Measurements from ENCODE around the gene DCXR.

The DCXR gene

DNA sequence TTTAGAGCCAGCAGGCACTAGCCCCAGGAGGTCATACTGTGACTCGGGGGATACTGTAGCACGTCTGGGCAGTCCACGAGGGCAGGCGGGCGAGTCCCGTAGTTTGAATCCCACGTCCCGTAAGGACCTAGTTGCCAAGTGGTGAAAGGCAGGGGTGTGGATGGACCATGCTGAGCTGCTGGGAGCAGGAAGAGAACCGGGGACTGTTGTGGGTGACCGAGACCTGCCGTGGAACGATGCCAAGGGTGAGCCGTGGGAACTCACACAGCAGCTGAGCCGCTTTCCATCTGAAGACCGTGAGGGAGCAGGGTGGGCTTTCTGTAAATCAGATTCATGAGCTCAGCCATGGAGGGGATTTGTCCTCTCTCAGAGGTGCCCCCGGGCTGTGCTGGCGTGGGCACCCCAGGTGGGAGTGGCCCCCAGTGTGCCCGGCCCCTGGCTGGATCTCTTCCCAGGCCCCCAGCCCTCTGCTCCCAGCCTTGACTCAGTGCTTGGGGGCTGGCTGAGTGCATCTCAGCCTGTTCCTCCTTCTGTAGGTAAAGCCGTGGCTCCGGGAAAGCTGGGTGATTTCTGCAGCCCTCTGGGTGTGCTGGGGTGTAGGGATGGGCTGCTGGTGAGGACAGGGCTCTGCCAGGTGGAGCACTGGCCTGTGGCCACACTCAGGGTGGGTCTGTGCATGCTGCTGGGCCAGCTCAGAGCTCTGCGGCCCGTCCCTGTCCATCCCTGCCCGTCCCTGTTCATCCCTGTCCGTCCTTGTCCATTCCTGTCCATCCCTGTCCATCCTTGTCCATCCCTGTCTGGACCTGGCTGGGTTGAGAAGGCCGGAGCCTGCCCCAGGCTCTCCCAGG is 46.4 kb downstream of the DCXR start:
- peak overlapping the region in 2 of 3 experiments; percentile 1 to 31 for H3K4me3 Mint-ChIP-seq
- H3K27ac Mint-ChIP-seq, result peak overlapping the region in 2 of 3 experiments; percentile 83 to 86
- H3K36me3 Mint-ChIP-seq (ENCODE audit: low read depth), result peaks cover 25% of the 10 kb centered on the region
- H3K27me3 Mint-ChIP-seq (ENCODE audit: low read depth), result no peaks in the 10 kb centered on the region
- TF ChIP-seq, protein P1, sequence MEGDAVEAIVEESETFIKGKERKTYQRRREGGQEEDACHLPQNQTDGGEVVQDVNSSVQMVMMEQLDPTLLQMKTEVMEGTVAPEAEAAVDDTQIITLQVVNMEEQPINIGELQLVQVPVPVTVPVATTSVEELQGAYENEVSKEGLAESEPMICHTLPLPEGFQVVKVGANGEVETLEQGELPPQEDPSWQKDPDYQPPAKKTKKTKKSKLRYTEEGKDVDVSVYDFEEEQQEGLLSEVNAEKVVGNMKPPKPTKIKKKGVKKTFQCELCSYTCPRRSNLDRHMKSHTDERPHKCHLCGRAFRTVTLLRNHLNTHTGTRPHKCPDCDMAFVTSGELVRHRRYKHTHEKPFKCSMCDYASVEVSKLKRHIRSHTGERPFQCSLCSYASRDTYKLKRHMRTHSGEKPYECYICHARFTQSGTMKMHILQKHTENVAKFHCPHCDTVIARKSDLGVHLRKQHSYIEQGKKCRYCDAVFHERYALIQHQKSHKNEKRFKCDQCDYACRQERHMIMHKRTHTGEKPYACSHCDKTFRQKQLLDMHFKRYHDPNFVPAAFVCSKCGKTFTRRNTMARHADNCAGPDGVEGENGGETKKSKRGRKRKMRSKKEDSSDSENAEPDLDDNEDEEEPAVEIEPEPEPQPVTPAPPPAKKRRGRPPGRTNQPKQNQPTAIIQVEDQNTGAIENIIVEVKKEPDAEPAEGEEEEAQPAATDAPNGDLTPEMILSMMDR (IDR thresholded peaks at IDR 0.05; ENCODE audit: unreplicated experiment in 3 of 3), result no peak
- peaks cover 28% of the 10 kb centered on the region for H3K4me1 Mint-ChIP-seq
- no peaks in the 10 kb centered on the region for H3K9me3 Mint-ChIP-seq

DNA sequence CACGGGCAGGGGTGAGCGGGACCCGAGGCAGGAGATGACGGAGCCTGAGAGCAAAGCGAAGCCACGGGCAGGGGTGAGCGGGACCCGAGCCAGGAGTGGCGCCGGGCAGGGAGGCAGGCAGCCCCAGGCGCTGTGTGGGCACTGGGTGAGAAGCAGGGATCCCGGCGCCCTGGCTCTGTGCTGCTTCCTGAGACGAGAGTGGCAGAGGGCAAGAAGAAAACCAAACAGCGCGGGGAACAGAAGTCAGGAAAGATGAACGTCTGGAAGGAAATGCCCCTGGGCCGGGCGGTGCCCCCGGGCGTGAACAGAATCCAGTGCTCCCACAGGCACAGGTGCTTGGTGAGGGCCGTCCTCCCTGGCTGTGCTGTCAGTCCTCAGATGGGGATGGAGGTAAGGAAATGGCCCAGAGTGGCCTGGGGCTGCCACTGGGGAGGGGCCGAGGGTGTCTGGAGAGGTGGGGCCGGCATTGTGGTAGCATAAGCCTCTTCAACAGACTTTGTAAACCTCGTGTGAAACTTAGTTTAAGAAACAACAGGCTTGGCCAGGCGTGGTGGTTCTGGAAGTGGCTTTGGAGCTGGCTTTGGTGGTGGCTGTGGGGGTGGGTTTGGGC is 50.2 kb downstream of the DCXR start:
- H3K4me3 Mint-ChIP-seq, result no peak overlapping the region
- H3K9me3 Mint-ChIP-seq, result no peaks in the 10 kb centered on the region
- peaks cover 16% of the 10 kb centered on the region for H3K4me1 Mint-ChIP-seq
- TF ChIP-seq, protein P1 (IDR thresholded peaks at IDR 0.05; ENCODE audit: unreplicated experiment in 3 of 3), result no peak
- H3K27me3 Mint-ChIP-seq (ENCODE audit: low read depth), result no peaks in the 10 kb centered on the region
- peaks cover 35% of the 10 kb centered on the region for H3K36me3 Mint-ChIP-seq (ENCODE audit: low read depth)
- no peak overlapping the region for H3K27ac Mint-ChIP-seq

GRCh38 chr17:81986606-81987005 is 50.9 kb downstream of the DCXR start:
- Mint-ChIP-seq H3K9me3 (no peaks in the 10 kb centered on the region), H3K4me3 (peak overlapping the region in 1 of 3 experiments; percentile 56), H3K36me3 (ENCODE audit: low read depth) (peaks cover 34% of the 10 kb centered on the region), H3K27me3 (ENCODE audit: low read depth) (no peaks in the 10 kb centered on the region), H3K4me1 (peaks cover 10% of the 10 kb centered on the region), H3K27ac (no peak overlapping the region)
- TF ChIP-seq, protein P1 (IDR thresholded peaks at IDR 0.05; ENCODE audit: unreplicated experiment in 3 of 3), result no peak
